HG02623 (cell line): ENCODE results near the gene MED1.

Experiments used
- ATAC-seq: cut with Tn5 transposase; IDR thresholded peaks from one replicate; pipeline ENCODE4 v1.9.1; 2021; ENCODE audit warnings: moderate library complexity; ENCODE audit not compliant: unreplicated experiment

The MED1 gene

DNA sequence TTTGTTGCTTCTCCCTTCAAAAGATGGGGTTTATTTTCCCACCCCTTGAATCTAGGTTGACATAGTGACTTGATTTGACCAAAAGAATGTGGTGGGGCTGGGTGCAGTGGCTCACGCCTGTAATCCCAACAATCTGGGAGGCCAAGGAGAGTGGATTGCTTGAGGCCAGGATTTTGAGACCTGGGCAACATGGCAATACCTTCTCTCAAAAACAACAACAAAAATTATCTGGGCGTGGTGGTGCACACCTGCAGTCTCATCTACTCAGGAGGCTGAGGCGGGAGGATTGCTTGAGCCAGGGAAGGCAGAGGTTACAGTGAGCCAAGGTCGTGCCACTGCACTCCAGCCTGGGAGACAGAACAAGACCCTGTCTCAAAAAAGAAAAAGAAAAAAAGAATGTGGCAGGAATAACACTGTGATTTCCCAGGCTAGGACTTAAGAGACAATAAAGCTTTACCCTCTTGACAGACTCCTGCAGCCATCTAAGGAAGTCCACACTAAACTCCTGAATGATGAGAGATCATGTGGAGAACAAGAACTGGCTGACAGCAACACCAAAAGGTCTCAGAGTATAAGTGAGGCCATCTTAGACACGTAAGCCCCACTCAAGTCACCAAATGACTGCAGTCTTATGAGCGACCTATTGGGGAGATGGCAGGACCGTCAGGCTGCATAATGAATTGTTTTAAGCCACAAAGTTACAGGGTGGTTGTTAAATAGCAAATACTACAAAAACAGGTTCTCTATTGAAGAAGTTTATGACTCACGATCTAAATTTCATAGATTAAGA lies 86.6 kb downstream of the MED1 start:
- no peak for ATAC-seq

DNA sequence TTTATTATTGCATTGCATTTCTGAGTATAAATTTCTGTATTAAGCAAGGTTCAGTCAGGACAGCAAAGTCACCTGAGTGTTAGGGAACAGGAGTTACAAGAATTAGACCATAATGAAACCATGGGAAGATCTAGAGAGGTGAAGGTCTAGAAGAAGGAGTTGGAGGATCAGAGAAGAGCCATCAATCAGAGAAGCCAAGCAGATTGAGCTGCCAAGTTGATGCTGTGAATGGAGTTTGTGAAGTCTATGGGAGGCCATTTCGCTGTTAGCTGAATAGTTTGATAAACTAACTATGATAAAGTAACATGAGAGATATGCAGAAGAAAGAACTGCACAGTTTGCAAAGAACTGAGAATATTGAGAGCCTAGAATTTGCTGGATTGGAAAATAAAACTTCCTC lies 90.0 kb downstream of the MED1 start:
- no peak for ATAC-seq

- no peak for ATAC-seq
These were observed 90.5 kb downstream of the MED1 start for GRCh38 chr17:39360537-39360936.

DNA sequence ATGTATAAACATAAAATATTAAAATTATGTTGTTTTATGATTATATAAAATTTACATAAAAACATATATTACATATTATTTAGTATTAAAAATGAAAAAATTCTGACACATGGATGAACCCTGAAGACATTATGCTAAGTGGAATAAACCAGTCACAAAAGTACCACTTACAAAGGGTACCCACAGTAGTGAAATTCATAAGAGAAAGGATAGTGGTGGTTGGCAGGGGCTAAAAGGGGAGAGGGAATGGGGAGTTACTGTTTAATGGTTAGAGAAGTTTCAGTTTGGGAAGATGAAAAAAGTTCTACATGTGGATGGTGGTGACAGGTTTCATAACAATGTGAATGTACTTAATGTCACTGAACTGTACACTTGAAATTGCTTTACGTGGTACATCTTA lies 91.1 kb downstream of the MED1 start:
- no peak for ATAC-seq

GRCh38 chr17:39357986-39358385 lies 93.1 kb downstream of the MED1 start:
- ATAC-seq: no peak

GRCh38 chr17:39357488-39357887 lies 93.6 kb downstream of the MED1 start:
- ATAC-seq: no peak
